IPS-18a (cell line): ENCODE results near the gene CDNF.
"Not testable (repeated sequence)": the region's sequence is repeated elsewhere in the genome, so short reads cannot be mapped to it uniquely, and the experiment has no call there.

Source experiments
- H3K27ac ChIP-seq: one replicate; pipeline ENCODE4 v1.5.1; 2013; ENCODE audit warnings: low read length
- H3K27me3 ChIP-seq: one replicate; pipeline ENCODE4 v1.6.1; 2013; ENCODE audit warnings: mild to moderate bottlenecking, low read length; ENCODE audit not compliant: control insufficient read depth, insufficient read depth
- H3K36me3 ChIP-seq: one replicate; pipeline ENCODE4 v1.6.1; 2013; ENCODE audit warnings: low read depth, low read length; ENCODE audit not compliant: control insufficient read depth
- H3K4me1 ChIP-seq: one replicate; pipeline ENCODE4 v1.6.1; 2013; ENCODE audit warnings: low read depth, low read length; ENCODE audit not compliant: control insufficient read depth
- H3K4me3 ChIP-seq: one replicate; pipeline ENCODE4 v1.5.1; 2013; ENCODE audit warnings: low read length
- H3K9ac ChIP-seq: one replicate; pipeline ENCODE4 v1.6.1; 2013; ENCODE audit warnings: mild to moderate bottlenecking, low read length, moderate library complexity
- H3K9me3 ChIP-seq: one replicate; pipeline ENCODE4 v1.6.1; 2013; ENCODE audit warnings: low read depth, low read length; ENCODE audit not compliant: control insufficient read depth

Gene CDNF

GRCh38 chr10:14864466-14864865 lies 26.6 kb upstream of the CDNF start:
- not testable (repeated sequence) for H3K4me3 ChIP-seq, H3K27ac ChIP-seq, H3K9ac ChIP-seq, H3K4me1 ChIP-seq, H3K9me3 ChIP-seq, H3K27me3 ChIP-seq
- peaks cover 34% of the 10 kb centered on the region for H3K36me3 ChIP-seq

- Histone ChIP-seq H3K4me1 (no peaks in the 10 kb centered on the region), H3K36me3 (peaks cover 21% of the 10 kb centered on the region), H3K27me3 (no peaks in the 10 kb centered on the region), H3K4me3 (no peak overlapping the region), H3K9ac (no peak overlapping the region), H3K9me3 (no peaks in the 10 kb centered on the region), H3K27ac (no peak overlapping the region)
Measured at GRCh38 chr10:14860791-14861190, 23.0 kb upstream of the CDNF start.

- H3K36me3 ChIP-seq: peaks cover 25% of the 10 kb centered on the region
- no peaks in the 10 kb centered on the region for H3K4me1 ChIP-seq
- H3K9ac ChIP-seq: no peak overlapping the region
- H3K27me3 ChIP-seq: no peaks in the 10 kb centered on the region
- no peak overlapping the region for H3K27ac ChIP-seq
- no peak overlapping the region for H3K4me3 ChIP-seq
- H3K9me3 ChIP-seq: no peaks in the 10 kb centered on the region
Measured at GRCh38 chr10:14859775-14860174, 21.9 kb upstream of the CDNF start.

GRCh38 chr10:14859043-14859442 lies 21.2 kb upstream of the CDNF start:
- Histone ChIP-seq H3K9ac (no peak overlapping the region), H3K36me3 (peaks cover 31% of the 10 kb centered on the region), H3K4me1 (no peaks in the 10 kb centered on the region), H3K27ac (no peak overlapping the region), H3K27me3 (no peaks in the 10 kb centered on the region), H3K4me3 (no peak overlapping the region), H3K9me3 (no peaks in the 10 kb centered on the region)

- Histone ChIP-seq H3K9me3 (no peaks in the 10 kb centered on the region), H3K27me3 (no peaks in the 10 kb centered on the region), H3K27ac (no peak overlapping the region), H3K36me3 (peaks cover 32% of the 10 kb centered on the region), H3K4me3 (no peak overlapping the region), H3K4me1 (no peaks in the 10 kb centered on the region), H3K9ac (no peak overlapping the region)
Measured at GRCh38 chr10:14858338-14858960, 20.6 kb upstream of the CDNF start.

- H3K27me3 ChIP-seq: no peaks in the 10 kb centered on the region
- peaks cover 44% of the 10 kb centered on the region for H3K36me3 ChIP-seq
- no peaks in the 10 kb centered on the region for H3K4me1 ChIP-seq
- H3K9me3 ChIP-seq: no peaks in the 10 kb centered on the region
- H3K27ac ChIP-seq: no peak overlapping the region
- no peak overlapping the region for H3K4me3 ChIP-seq
- H3K9ac ChIP-seq: no peak overlapping the region
Measured at GRCh38 chr10:14855453-14855852, 17.6 kb upstream of the CDNF start.

- H3K9me3 ChIP-seq: no peaks in the 10 kb centered on the region
- H3K27ac ChIP-seq: no peak overlapping the region
- no peaks in the 10 kb centered on the region for H3K4me1 ChIP-seq
- H3K36me3 ChIP-seq: peaks cover 52% of the 10 kb centered on the region
- H3K4me3 ChIP-seq: no peak overlapping the region
- no peaks in the 10 kb centered on the region for H3K27me3 ChIP-seq
- no peak overlapping the region for H3K9ac ChIP-seq
Measured at GRCh38 chr10:14852236-14852635, 14.4 kb upstream of the CDNF start.

GRCh38 chr10:14844948-14845347 lies 7.1 kb upstream of the CDNF start:
- H3K36me3 ChIP-seq: peaks cover 62% of the 10 kb centered on the region
- no peak overlapping the region for H3K9ac ChIP-seq
- no peak overlapping the region for H3K4me3 ChIP-seq
- no peak overlapping the region for H3K27ac ChIP-seq
- no peaks in the 10 kb centered on the region for H3K4me1 ChIP-seq
- H3K9me3 ChIP-seq: no peaks in the 10 kb centered on the region
- no peaks in the 10 kb centered on the region for H3K27me3 ChIP-seq

GRCh38 chr10:14843327-14843988 lies 5.6 kb upstream of the CDNF start:
- Histone ChIP-seq H3K4me1 (peaks cover 4% of the 10 kb centered on the region), H3K27me3 (no peaks in the 10 kb centered on the region), H3K27ac (no peak overlapping the region), H3K36me3 (peaks cover 53% of the 10 kb centered on the region), H3K9ac (no peak overlapping the region), H3K4me3 (no peak overlapping the region), H3K9me3 (no peaks in the 10 kb centered on the region)

GRCh38 chr10:14840178-14840577 lies 2.3 kb upstream of the CDNF start:
- peaks cover 8% of the 10 kb centered on the region for H3K4me1 ChIP-seq
- H3K4me3 ChIP-seq: no peak overlapping the region
- H3K9me3 ChIP-seq: no peaks in the 10 kb centered on the region
- H3K9ac ChIP-seq: no peak overlapping the region
- peaks cover 52% of the 10 kb centered on the region for H3K36me3 ChIP-seq
- no peak overlapping the region for H3K27ac ChIP-seq
- H3K27me3 ChIP-seq: no peaks in the 10 kb centered on the region

GRCh38 chr10:14839305-14839695 lies 1.5 kb upstream of the CDNF start:
- H3K4me1 ChIP-seq: peaks cover 8% of the 10 kb centered on the region
- H3K9me3 ChIP-seq: no peaks in the 10 kb centered on the region
- peaks cover 44% of the 10 kb centered on the region for H3K36me3 ChIP-seq
- peak overlapping the region; percentile 96 for H3K9ac ChIP-seq
- peak overlapping the region; percentile 92 for H3K4me3 ChIP-seq
- no peak overlapping the region for H3K27ac ChIP-seq
- no peaks in the 10 kb centered on the region for H3K27me3 ChIP-seq
